ENCODE data around the gene CAPNS2.

Gene CAPNS2

DNA sequence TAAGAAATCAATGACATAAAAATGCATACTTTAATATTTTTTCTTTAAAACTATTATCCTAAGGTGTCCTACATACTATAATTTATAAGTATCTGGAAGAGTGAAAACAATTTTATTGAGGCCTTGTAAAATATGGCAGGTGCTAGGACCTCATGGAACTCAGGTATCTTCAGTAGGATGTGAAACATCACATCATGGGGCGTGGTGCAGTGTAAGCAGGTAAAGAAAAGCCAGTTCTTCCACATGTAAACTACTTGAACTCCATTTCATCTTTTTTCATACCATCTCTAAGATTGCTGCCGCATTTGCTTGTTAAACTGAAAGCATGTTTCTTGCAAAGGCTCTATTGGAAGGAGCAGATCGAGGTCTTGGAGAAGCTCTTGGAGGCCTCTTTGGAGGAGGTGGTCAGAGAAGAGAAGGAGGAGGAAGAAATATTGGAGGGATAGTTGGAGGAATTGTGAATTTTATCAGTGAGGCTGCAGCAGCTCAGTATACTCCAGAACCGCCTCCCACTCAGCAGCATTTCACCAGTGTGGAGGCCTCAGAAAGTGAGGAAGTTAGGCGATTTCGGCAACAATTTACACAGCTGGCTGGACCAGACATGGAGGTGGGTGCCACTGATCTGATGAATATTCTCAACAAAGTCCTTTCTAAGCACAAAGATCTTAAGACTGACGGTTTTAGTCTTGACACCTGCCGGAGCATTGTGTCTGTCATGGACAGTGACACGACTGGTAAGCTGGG lies at the start of gene CAPNS2:
CAPNS2 (plus strand) TSS at position 253 of the 744 bp plus-strand sequence; CDS start at position 326, 73 bp downstream.
- DNase-seq (ENCODE audit: low spot score): no peak

DNA sequence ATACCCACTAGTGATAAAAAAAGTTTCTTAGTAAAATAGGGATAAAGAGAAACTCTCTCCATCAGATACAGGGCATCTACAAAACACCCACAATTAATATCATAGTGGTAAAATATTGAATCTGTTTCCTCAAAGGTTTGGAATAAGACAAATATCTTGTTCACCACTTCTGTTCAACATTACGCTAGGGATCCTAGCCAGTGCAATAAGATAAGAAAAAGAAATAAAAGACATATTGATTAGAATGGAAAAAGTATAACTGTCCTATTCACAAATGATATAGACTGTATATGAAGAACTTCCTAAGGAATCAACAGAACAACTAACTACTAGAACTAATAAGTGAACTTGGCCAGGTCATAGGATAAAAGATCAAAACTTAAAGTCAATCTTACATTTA lies 44.7 kb upstream of the CAPNS2 start:
- DNase-seq (ENCODE audit: low spot score): no peak

DNA sequence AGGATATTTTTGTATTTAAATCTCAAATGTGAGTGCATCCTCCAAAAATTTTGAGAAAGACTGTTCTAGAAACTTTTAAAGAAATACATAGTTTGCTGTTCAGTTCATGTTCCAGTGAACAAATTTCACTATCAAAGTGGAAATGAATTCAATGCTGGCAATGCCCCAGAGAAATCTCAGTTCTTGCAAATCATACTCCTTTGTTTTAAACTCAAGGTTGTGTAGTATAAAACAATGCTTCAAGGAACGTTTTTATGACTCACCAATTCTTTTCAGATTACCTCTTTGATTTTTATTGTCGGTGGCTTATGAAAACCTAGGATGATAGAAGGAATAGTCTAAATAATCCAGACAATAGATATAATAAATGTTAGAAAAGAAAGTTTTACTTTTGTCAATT lies 40.0 kb upstream of the CAPNS2 start:
- no peak for DNase-seq (ENCODE audit: low spot score)

GRCh38 chr16:55527885-55528284 lies 38.6 kb upstream of the CAPNS2 start:
- DNase-seq (ENCODE audit: low spot score): no peak

GRCh38 chr16:55529018-55529417 lies 37.5 kb upstream of the CAPNS2 start:
- DNase-seq (ENCODE audit: low spot score): no peak

DNA sequence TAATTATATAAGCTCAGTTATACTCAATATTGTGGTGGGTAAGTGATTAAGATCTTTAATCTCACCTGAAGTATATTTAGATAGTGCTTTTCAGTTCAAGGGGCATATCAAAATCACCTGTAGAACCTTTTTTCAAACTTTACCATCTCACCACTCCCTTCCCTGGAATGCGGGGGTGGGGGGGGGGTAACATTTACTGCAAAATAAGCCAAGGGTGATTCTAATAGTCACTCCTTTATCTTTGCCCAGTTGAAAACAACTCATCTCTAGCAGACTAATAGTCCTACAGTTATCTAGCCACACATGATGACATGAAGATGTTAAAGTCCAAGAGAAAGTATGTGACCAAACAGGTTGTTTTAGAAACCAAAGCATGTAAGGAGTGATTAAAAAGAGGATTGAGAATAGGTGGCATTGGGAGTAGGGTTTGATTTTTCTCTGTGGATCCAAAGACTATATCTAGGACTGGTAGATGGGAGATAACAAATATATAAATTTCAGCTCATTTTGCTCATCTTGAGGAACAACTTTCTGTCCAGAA lies 36.1 kb upstream of the CAPNS2 start:
- no peak for DNase-seq (ENCODE audit: low spot score)

DNA sequence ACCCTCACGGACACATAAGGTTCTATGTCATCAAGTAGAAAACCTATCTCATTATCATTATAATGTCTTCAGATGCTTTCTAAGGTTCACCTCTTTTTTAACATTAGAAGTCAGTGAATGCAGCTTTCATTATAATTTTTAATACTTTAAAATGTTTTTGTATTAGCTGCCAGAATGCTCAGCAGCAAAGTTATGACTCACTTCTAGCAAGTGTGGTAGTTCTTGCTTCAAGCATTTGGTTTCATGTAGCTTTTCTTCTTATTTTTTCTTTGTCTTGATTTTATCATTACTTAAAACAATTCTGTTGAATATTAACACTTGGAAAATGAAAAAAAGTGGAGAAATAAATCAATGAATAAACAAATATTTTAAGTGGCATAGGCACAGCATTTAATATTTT lies 34.3 kb upstream of the CAPNS2 start:
- no peak for DNase-seq (ENCODE audit: low spot score)

GRCh38 chr16:55534756-55535155 lies 31.7 kb upstream of the CAPNS2 start:
- DNase-seq (ENCODE audit: low spot score): no peak

DNA sequence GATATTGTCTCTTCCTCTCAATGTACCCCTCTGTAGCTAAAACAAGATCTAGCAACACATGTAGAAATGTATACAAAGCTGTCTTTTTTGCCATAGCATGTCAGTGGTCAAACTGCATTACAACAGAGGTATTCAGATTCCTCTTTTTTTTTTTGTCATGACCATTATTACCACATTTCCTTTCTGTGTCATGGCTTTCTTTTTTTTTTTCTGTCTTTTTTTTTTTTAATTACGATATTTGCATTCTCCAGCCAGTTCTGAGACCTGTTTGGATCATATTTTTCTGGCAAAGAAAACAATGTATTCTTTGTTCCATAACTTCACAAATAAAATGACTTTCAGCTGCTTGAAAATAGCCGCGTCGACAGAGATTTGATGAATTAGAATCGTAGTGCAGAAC lies 27.4 kb upstream of the CAPNS2 start:
- no peak for DNase-seq (ENCODE audit: low spot score)

DNA sequence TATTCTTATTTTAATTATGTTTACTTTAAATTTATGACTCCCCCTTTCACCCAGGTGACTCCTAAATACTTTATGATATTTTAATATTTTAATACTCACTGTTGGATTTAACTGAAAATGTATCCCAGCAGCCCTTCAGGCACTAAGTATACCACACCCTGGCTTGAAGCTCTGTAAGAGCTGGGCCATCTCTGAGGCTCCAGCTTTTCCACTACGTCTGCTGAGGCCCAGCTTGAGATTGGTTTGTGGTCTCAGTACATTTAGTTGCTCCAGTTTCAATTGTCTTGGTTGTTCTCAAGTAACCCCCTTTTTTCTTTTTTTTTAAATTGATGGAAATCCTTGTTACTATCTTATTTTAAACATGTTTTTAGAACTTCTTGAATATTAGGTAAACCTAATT lies 27.0 kb upstream of the CAPNS2 start:
- DNase-seq (ENCODE audit: low spot score): no peak

GRCh38 chr16:55540221-55540620 lies 26.3 kb upstream of the CAPNS2 start:
- DNase-seq (ENCODE audit: low spot score): no peak

DNA sequence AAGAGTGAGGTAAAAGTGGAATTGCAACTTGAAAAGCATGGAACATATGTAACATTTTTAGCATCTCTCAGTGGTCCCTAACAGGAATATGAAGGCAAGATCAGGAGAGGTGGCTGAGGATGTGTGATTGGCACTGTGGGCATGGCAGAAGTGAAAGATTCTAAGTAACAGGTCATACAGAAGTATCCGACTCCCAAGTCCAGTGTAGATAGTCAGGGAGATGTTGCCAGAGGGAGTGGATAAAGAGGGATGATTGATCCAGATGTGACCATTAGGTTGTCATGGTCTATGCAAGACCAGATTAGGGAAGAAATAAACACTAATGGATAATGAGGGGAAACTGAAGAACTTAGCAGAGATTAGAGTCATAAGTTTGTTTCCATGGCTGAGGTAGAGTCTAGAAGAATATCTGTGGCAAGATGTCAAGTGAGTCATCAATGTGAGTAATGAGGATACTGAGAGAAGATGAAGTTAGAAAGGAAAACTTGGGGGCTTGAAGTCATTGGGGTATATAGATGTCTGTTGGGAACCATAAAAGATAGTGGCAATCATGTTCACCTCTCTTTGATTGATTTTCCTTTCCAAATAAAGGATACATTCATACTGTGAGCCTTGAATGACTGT lies 23.9 kb upstream of the CAPNS2 start:
- no peak for DNase-seq (ENCODE audit: low spot score)

- DNase-seq (ENCODE audit: low spot score): no peak
Observed at GRCh38 chr16:55543472-55543871, 23.0 kb upstream of the CAPNS2 start.

- no peak for DNase-seq (ENCODE audit: low spot score)
Observed at GRCh38 chr16:55552621-55553020, 13.9 kb upstream of the CAPNS2 start.

- DNase-seq (ENCODE audit: low spot score): no peak
Observed at GRCh38 chr16:55555436-55555835, 11.0 kb upstream of the CAPNS2 start.

DNA sequence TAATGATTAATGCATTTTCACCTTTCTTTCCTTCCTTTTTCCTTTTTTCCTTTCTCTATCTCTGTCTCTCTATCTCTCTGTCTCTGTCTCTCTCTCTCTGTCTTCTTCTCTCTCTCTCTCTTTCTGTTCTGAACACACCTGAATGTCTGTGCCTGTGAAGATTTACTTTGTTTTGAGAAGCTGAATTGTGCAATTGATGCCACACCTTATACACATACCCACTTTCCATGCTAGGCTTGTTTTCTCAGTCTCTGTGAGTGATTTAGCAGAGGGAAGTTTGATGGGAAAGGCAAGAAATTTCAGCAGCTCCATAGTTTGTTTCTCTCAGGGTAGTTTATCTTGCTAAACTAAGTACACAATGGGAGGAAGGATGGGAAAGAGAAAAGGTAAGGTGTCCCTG lies 9.3 kb upstream of the CAPNS2 start:
- DNase-seq (ENCODE audit: low spot score): no peak

GRCh38 chr16:55559233-55559632 lies 7.3 kb upstream of the CAPNS2 start:
- DNase-seq (ENCODE audit: low spot score): no peak

GRCh38 chr16:55559933-55560516 lies 6.5 kb upstream of the CAPNS2 start:
- DNase-seq (ENCODE audit: low spot score): no peak

- no peak for DNase-seq (ENCODE audit: low spot score)
Observed at GRCh38 chr16:55561319-55561848, 5.1 kb upstream of the CAPNS2 start.

DNA sequence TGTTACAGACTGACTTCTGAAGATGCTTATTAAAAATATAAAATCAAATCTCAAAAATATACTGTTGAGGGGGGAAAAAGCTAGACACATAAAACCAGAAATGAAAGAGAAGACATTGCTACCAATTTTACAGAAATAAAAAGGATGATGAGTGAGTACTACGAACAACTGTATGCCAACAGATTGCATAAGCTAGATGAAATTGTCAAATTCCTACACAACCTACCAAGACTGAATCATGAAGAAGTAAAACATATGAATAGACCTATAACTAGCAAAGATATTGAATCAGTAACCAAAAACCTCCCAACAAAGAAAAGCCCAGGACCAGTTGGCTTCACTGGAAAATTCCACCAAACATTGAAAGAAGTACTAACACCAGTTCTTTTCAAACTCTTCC lies 3.5 kb upstream of the CAPNS2 start:
- no peak for DNase-seq (ENCODE audit: low spot score)

DNA sequence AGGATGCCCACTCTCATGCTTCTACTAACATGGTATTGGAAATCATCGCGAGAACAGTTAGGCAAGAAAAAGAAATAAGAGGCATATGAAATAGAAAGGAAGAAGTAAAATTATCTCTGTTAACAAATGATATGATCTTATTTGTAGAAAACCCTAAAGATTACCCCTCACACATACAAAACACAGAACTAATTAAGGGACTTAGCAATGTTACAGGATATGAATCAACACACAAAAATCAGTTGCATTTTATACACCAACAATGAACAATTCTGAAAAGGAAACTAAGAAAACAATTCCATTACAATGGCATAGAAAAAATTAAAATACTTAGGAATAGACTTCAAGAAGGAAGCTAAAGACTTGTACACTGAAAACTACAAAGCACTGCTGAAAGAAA lies 2.7 kb upstream of the CAPNS2 start:
- no peak for DNase-seq (ENCODE audit: low spot score)

DNA sequence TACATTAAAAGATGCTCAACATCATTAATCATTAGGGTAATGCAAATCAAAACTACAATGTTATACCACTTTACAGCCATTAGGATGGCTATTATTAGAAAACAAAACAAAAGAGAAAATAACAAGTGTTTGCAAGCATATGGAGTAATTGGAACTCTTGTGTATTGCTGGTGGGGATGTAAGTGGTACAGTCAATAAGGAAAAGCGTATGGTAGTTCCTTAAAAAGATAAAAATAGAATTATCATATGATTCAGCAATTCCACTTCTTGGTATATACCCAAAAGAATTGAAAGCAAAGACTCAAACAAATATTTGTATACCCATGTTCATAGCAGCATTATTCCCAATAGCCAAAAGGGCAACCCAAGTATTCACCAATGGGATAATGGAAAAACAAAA lies 1.4 kb upstream of the CAPNS2 start:
- DNase-seq (ENCODE audit: low spot score): no peak

DNA sequence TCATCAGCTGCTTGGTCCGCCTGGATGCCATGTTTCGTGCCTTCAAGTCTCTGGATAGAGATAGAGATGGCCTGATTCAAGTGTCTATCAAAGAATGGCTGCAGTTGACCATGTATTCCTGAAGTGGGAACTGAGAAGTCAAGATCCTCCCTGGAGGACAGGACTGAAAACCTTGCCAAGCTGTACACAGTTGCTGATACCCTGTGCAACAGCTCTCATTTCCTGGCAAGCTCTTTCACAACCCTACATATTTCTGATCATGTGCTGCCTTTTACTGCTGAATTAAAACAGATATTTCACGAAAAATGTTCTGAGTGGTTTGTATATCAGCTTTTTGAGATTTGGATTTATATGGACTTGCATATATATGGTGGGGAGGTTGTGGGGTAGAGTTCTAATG lies 898 bp downstream of the CAPNS2 start:
- DNase-seq (ENCODE audit: low spot score): no peak
